Transverse colon (tissue), 4 donors: ENCODE measurements around the gene TJP3. TPM values are rescaled to one million over a fixed set of nuclear protein-coding genes. Genes with fewer than 3 reads are reported as not detected.
A peak's percentile ranks its signal among the peaks of the same experiment; 100 is the strongest.

Source experiments
- DNase-seq: peaks from one replicate; pipeline ENCODE4 v3.0.0-alpha.2; 2019
- H3K27ac ChIP-seq, 4 donors: fragments of 200-600 bp; sonication (generic); 2 replicates each; pipeline ENCODE4 v1.5.1; 2016 to 2018; ENCODE audit warnings: inconsistent platforms in 4 of 4
- H3K27me3 ChIP-seq: fragments of 200-600 bp; sonication (generic); 2 replicates; pipeline ENCODE4 v1.5.1; 2017; ENCODE audit warnings: inconsistent platforms
- H3K36me3 ChIP-seq, 4 donors: fragments of 200-600 bp; sonication (generic); 2 replicates each; pipeline ENCODE4 v1.5.1; 2017 to 2019; ENCODE audit warnings: inconsistent platforms in 4 of 4
- H3K4me1 ChIP-seq, 4 donors: fragments of 200-600 bp; sonication (generic); 2 replicates each; pipeline ENCODE4 v1.5.1; 2017 to 2020; ENCODE audit warnings: inconsistent platforms in 4 of 4
- H3K4me3 ChIP-seq, 4 donors: fragments of 200-600 bp; sonication (generic); 1 replicate in 1 of 4; 2 replicates in 3 of 4; pipeline versions ENCODE4 v1.5.1 to v1.6.1; 2017 to 2019; ENCODE audit warnings: inconsistent platforms in 4 of 4
- H3K9me3 ChIP-seq, 2 donors: fragments of 200-600 bp; sonication (generic); 2 replicates each; pipeline ENCODE4 v1.5.1; 2017 to 2019; ENCODE audit warnings: inconsistent platforms in 2 of 2
- CTCF ChIP-seq, 5 experiments: fragments of 200-600 bp in 3 of 5; fragments of 450-650 bp in 2 of 5; sonication (generic) in 3 of 5; IDR thresholded peaks; 1 replicate in 2 of 5; 2 replicates in 3 of 5; pipeline ENCODE4 v1.5.1; 2016 to 2017; ENCODE audit warnings: antibody characterized with exemption in 5 of 5, inconsistent platforms in 3 of 5, mild to moderate bottlenecking in 2 of 5, moderate library complexity in 1 of 5
- EP300 ChIP-seq: sonication (generic); formaldehyde crosslinking; IDR thresholded peaks from one replicate; pipeline ENCODE4 v1.6.1; 2017; ENCODE audit warnings: antibody characterized with exemption, low read depth
- POLR2A ChIP-seq: fragments of 450-650 bp; IDR thresholded peaks from one replicate; pipeline ENCODE4 v1.6.1; 2016; ENCODE audit warnings: antibody characterized with exemption, mild to moderate bottlenecking, moderate library complexity
- POLR2AphosphoS5 ChIP-seq, 3 donors: sonication (generic); formaldehyde crosslinking; IDR thresholded peaks; one replicate each; pipeline ENCODE4 v1.6.1; 2016; ENCODE audit warnings: antibody characterized with exemption in 3 of 3
- WGBS, 2 donors: methylation state at CpG; one replicate each; pipeline ENCODE4 v1.1.5; 2018; ENCODE audit warnings: low coverage in 1 of 2; 5-methylcytosine and 5-hydroxymethylcytosine counted together
- in situ Hi-C, 4 donors: fragments of 200-750 bp; cut with MboI; loops; one replicate each; pipeline versions ENCODE4 v1.15.0 to v1.15.1; 2017; ENCODE audit warnings: low sequenced_read_pairs in 3 of 4, low pct_ligation_motif_present in 1 of 4, low pct_unique_long_range_greater_than_20kb in 1 of 4
- intact Hi-C: fragments of 100-400 bp; cut with DNase I; formaldehyde crosslinking; loops from one replicate; pipeline ENCODE4 v1.15.1; 2023; ENCODE audit warnings: low total_unique reads
- total RNA-seq, 4 donors: library from RNA; depleted of rRNA; stranded (reverse); fragments of >200 nt; gene quantifications; one replicate each; pipeline ENCODE4 v1.1.0, GENCODE V29; 2016

The TJP3 gene
- total RNA-seq = 100 to 1,000 TPM; 234 to 894 (median 282) TPM

- Histone ChIP-seq H3K4me1 (peaks cover 0 to 42% (median 29%) of the 10 kb centered on the region in 4 donors), H3K36me3 (no peaks in the 10 kb centered on the region), H3K9me3 (no peaks in the 10 kb centered on the region), H3K27me3 (no peaks in the 10 kb centered on the region), H3K27ac (peak within 1 kb of the TSS; percentile 91 to 95 (median 92)), H3K4me3 (peak within 1 kb of the TSS; percentile 24 to 53 (median 50))
- TF ChIP-seq CTCF (IDR thresholded peaks at IDR 0.05) (peak in 2 of 5 experiments; percentile 2 to 31), POLR2A (peak; percentile 94), EP300 (no peak), POLR2AphosphoS5 (IDR thresholded peaks at IDR 0.05) (peak; percentile 75 to 97 (median 95))
- DNase-seq = peak; percentile 87
- intact Hi-C loops (loop anchor here (10.0 kb wide), 1 partner anchor 164 kb away; no protein-coding TSS in a partner anchor), in situ Hi-C loops (no loop called here)
- 26% methylated on average over 18 of the region's 24 CpGs; no CpG with 5 or more reads in 1 of the 2 donors for WGBS, 2 donors
Measured at GRCh38 chr19:3708207-3708931, at the start of gene TJP3. Gene TJP3 (plus strand): TSS chr19:3708384. CDS start chr19:3728433, 20,049 bp downstream.

GRCh38 chr19:3658870-3659745 is 49.1 kb upstream of the TJP3 start:
- intact Hi-C loops = no loop called here

GRCh38 chr19:3659746-3660112 is 48.5 kb upstream of the TJP3 start:
- Histone ChIP-seq H3K4me1 (no peaks in the 10 kb centered on the region), H3K27me3 (no peaks in the 10 kb centered on the region), H3K36me3 (peaks cover 0 to 34% (median 12%) of the 10 kb centered on the region in 4 donors), H3K9me3 (no peaks in the 10 kb centered on the region), H3K27ac (no peak overlapping the region), H3K4me3 (no peak overlapping the region)
- in situ Hi-C loops = loop anchor here in 1 of 4 donors (5.0 kb wide), 1 partner anchor 43 kb away; the partner anchor contains the start of gene PIP5K1C
- intact Hi-C loops = no loop called here
- TF ChIP-seq EP300 (no peak), POLR2A (no peak), POLR2AphosphoS5 (IDR thresholded peaks at IDR 0.05) (no peak), CTCF (IDR thresholded peaks at IDR 0.05) (no peak)
- no peak for DNase-seq
- WGBS, 2 donors = 90% methylated on average over 17 of the region's 22 CpGs; no CpG with 5 or more reads in 1 of the 2 donors

More at GRCh38 chr19:3658870-3659745, 49.1 kb upstream of the TJP3 start:
- Histone ChIP-seq H3K36me3 (peaks cover 0 to 34% (median 12%) of the 10 kb centered on the region in 4 donors), H3K4me1 (no peaks in the 10 kb centered on the region), H3K27me3 (no peaks in the 10 kb centered on the region), H3K9me3 (no peaks in the 10 kb centered on the region), H3K27ac (no peak overlapping the region), H3K4me3 (no peak overlapping the region)
- no peak for DNase-seq
- TF ChIP-seq CTCF (IDR thresholded peaks at IDR 0.05) = no peak
- no peak for TF ChIP-seq EP300
- no peak for TF ChIP-seq POLR2A
- no peak for TF ChIP-seq POLR2AphosphoS5 (IDR thresholded peaks at IDR 0.05)
- in situ Hi-C loops = no loop called here
- WGBS, 2 donors = 93% methylated on average over 36 of the region's 37 CpGs; no CpG with 5 or more reads in 1 of the 2 donors
